Gastrocnemius medialis (tissue), 4 donors: Measurements from ENCODE around the gene RAB3C. TPM values are rescaled to one million over a fixed set of nuclear protein-coding genes. Genes with fewer than 3 reads are reported as not detected.

Source experiments
- ATAC-seq, 2 donors: fragments of 150-250 bp; one replicate each; pipeline ENCODE4 v1.9.1; 2016
- DNase-seq, 2 donors: peaks; one replicate each; pipeline ENCODE4 v3.0.0-alpha.2; 2019
- H3K27ac ChIP-seq, 4 donors: fragments of 200-600 bp; sonication (generic); 1 replicate in 1 of 4; 2 replicates in 3 of 4; pipeline ENCODE4 v1.5.1; 2016 to 2018; ENCODE audit warnings: mild to moderate bottlenecking in 2 of 4, moderate library complexity in 1 of 4
- H3K27me3 ChIP-seq, 3 donors: fragments of 200-600 bp; sonication (generic) in 2 of 3; 1 replicate in 1 of 3; 2 replicates in 2 of 3; pipeline versions ENCODE4 v1.5.1 to v1.6.0; 2016 to 2019; ENCODE audit warnings: mild to moderate bottlenecking in 1 of 3, moderate library complexity in 1 of 3
- H3K36me3 ChIP-seq, 2 donors: fragments of 200-600 bp; sonication (generic) in 1 of 2; one replicate each; pipeline ENCODE4 v1.5.1; 2017 to 2018
- H3K4me1 ChIP-seq, 2 donors: fragments of 200-600 bp; sonication (generic) in 1 of 2; one replicate each; pipeline ENCODE4 v1.5.1; 2016 to 2017; ENCODE audit warnings: mild to moderate bottlenecking in 2 of 2
- H3K4me3 ChIP-seq, 4 donors: fragments of 200-600 bp; sonication (generic) in 3 of 4; 1 replicate in 1 of 4; 2 replicates in 3 of 4; pipeline ENCODE4 v1.5.1; 2016 to 2019; ENCODE audit warnings: mild to moderate bottlenecking in 2 of 4
- H3K9me3 ChIP-seq, 3 donors: fragments of 200-600 bp; sonication (generic) in 2 of 3; 1 replicate in 1 of 3; 2 replicates in 2 of 3; pipeline ENCODE4 v1.5.1; 2016 to 2019
- CTCF ChIP-seq, 5 experiments: fragments of 450-650 bp in 3 of 5; fragments of 200-600 bp in 2 of 5; sonication (generic) in 2 of 5; IDR thresholded peaks in 4 of 5; conservative IDR thresholded peaks in 1 of 5; 1 replicate in 4 of 5; 2 replicates in 1 of 5; pipeline ENCODE4 v1.5.1; 2016 to 2019; ENCODE audit warnings: antibody characterized with exemption in 5 of 5, mild to moderate bottlenecking in 3 of 5, moderate library complexity in 3 of 5
- POLR2A ChIP-seq, 2 donors: fragments of 450-650 bp; IDR thresholded peaks; one replicate each; pipeline ENCODE4 v1.6.1; 2017; ENCODE audit warnings: antibody characterized with exemption in 2 of 2, mild to moderate bottlenecking in 2 of 2, moderate library complexity in 2 of 2
- in situ Hi-C, 4 donors: fragments of 200-750 bp; cut with MboI; loops; one replicate each; pipeline versions ENCODE4 v1.15.0 to v1.8.0; 2017; ENCODE audit warnings: low sequenced_read_pairs in 4 of 4
- intact Hi-C: fragments of 100-400 bp; cut with DNase I; formaldehyde crosslinking; loops from one replicate; pipeline ENCODE4 v1.15.1; 2023; ENCODE audit warnings: low total_unique reads
- total RNA-seq, 4 donors: library from RNA; depleted of rRNA; stranded (reverse); fragments of >200 nt; gene quantifications; one replicate each; pipeline versions ENCODE4 v1.1.0 to v1.2.3, GENCODE V29; 2016

The RAB3C gene
- total RNA-seq, 4 donors from 2014 or later, result 0.02 to 0.73 (median 0.07) TPM

- TF ChIP-seq CTCF (IDR thresholded peaks at IDR 0.05 in 4 of 5, conservative IDR thresholded peaks at IDR 0.05 in 1 of 5) (no peak), POLR2A (IDR thresholded peaks at IDR 0.05) (no peak)
- no peak overlapping the region for H3K27ac ChIP-seq
- no peaks in the 10 kb centered on the region for H3K9me3 ChIP-seq
- DNase-seq, result no peak
- H3K36me3 ChIP-seq, result no peaks in the 10 kb centered on the region
- ATAC-seq, result no peak
- H3K4me1 ChIP-seq, result no peaks in the 10 kb centered on the region
- in situ Hi-C loops, result no loop called here
- H3K27me3 ChIP-seq, result no peaks in the 10 kb centered on the region
- H3K4me3 ChIP-seq, result no peak overlapping the region
- intact Hi-C loops, result no loop called here
Observed at GRCh38 chr5:58786711-58787303, 203.9 kb downstream of the RAB3C start.

- ATAC-seq, result no peak
- H3K27me3 ChIP-seq, result no peaks in the 10 kb centered on the region
- intact Hi-C loops (no loop called here), in situ Hi-C loops (no loop called here)
- H3K27ac ChIP-seq, result no peak overlapping the region
- no peaks in the 10 kb centered on the region for H3K9me3 ChIP-seq
- TF ChIP-seq CTCF (IDR thresholded peaks at IDR 0.05 in 4 of 5, conservative IDR thresholded peaks at IDR 0.05 in 1 of 5) (no peak), POLR2A (IDR thresholded peaks at IDR 0.05) (no peak)
- H3K36me3 ChIP-seq, result no peaks in the 10 kb centered on the region
- H3K4me3 ChIP-seq, result no peak overlapping the region
- no peak for DNase-seq
- no peaks in the 10 kb centered on the region for H3K4me1 ChIP-seq
Observed at GRCh38 chr5:58787987-58788386, 205.1 kb downstream of the RAB3C start.

- ATAC-seq, result no peak
- H3K36me3 ChIP-seq, result no peaks in the 10 kb centered on the region
- H3K27ac ChIP-seq, result no peak overlapping the region
- no peaks in the 10 kb centered on the region for H3K27me3 ChIP-seq
- H3K4me1 ChIP-seq, result no peaks in the 10 kb centered on the region
- no peak overlapping the region for H3K4me3 ChIP-seq
- no peaks in the 10 kb centered on the region for H3K9me3 ChIP-seq
- intact Hi-C loops (no loop called here), in situ Hi-C loops (no loop called here)
- TF ChIP-seq POLR2A (IDR thresholded peaks at IDR 0.05) (no peak), CTCF (IDR thresholded peaks at IDR 0.05 in 4 of 5, conservative IDR thresholded peaks at IDR 0.05 in 1 of 5) (no peak)
- DNase-seq, result no peak
Observed at GRCh38 chr5:58793888-58794657, 211.2 kb downstream of the RAB3C start.

- Histone ChIP-seq H3K4me1 (no peaks in the 10 kb centered on the region), H3K27me3 (no peaks in the 10 kb centered on the region), H3K9me3 (no peaks in the 10 kb centered on the region), H3K4me3 (no peak overlapping the region), H3K36me3 (no peaks in the 10 kb centered on the region), H3K27ac (no peak overlapping the region)
- TF ChIP-seq POLR2A (IDR thresholded peaks at IDR 0.05) (no peak), CTCF (IDR thresholded peaks at IDR 0.05 in 4 of 5, conservative IDR thresholded peaks at IDR 0.05 in 1 of 5) (no peak)
- ATAC-seq (no peak), DNase-seq (no peak)
- in situ Hi-C loops, result no loop called here
- intact Hi-C loops, result no loop called here
Observed at GRCh38 chr5:58794875-58795274, 212.0 kb downstream of the RAB3C start.
